ENCODE results near the gene C10orf62.

- no peak for TF ChIP-seq CTCF (IDR thresholded peaks at IDR 0.05)
- TF ChIP-seq POLR2A (IDR thresholded peaks at IDR 0.05): no peak
Measured at GRCh38 chr10:97611473-97611872, 22.0 kb downstream of the C10orf62 start.

Data from right lobe of liver (tissue), 4 donors.